HG03457 (cell line): Measurements from ENCODE around the gene COL5A2.

Source experiments
- ATAC-seq: cut with Tn5 transposase; IDR thresholded peaks from one replicate; pipeline ENCODE4 v1.9.1; 2021; ENCODE audit warnings: moderate number of reproducible peaks; ENCODE audit not compliant: unreplicated experiment

Gene COL5A2

DNA sequence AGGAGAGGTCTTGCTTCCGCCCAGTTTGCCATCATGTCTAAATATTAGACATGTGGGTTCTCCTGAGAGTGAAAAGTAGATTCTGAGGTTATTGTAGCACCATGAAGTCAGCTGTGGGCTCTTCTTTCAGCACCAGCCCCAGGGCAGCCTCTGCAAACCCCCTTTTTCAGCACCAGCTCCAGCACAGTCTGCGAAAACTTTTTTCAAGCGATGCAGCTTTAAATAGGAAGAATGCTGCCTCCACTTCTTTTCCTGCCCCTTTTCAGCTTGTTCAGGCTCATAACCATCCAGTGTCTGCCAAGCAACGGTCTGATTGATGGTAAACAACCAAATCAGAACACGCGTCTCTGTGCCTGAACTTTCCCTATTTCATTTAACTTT, at the start of gene COL5A2:
Gene COL5A2, minus strand, starts transcription at position 192 of the 381 bp plus-strand sequence. Its CDS starts 157 bp downstream, at position 35.
- no peak for ATAC-seq

DNA sequence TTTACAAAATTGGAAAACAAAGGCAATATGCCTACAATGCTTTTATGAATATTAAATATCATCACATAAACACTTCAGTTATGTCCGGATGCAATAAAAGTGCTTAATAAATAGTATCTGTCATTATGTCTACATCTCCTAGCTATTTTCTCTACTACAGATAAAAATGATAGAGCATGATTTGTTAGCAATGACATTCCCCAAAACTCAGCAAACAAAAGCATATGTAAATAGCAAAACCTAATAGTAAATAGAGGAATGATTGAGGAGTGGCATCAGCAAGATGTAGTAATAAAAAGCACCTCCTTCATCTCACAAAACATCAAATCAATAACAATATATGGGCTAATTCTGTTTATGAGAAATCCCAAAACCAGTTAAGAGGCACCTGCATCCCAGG, 46.5 kb upstream of the COL5A2 start:
- no peak for ATAC-seq

DNA sequence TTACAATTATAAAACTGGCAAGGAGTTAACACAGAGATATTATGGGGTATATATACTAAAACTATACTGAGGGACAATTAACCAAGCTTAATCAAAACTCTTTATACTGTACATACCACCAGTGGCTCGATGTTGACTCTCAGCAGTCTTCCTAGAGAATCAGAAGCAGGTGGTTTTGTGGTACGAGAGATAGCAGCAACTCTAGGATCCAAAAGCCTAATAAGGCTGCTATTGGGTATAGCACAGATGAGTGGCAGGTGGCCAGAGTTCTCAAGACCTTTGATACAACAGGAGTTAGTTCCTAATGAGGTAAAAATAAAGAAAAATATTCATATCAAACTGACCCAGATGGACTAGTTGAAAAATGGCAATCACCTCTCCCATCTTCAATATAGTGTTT, 45.5 kb upstream of the COL5A2 start:
- ATAC-seq, result no peak

DNA sequence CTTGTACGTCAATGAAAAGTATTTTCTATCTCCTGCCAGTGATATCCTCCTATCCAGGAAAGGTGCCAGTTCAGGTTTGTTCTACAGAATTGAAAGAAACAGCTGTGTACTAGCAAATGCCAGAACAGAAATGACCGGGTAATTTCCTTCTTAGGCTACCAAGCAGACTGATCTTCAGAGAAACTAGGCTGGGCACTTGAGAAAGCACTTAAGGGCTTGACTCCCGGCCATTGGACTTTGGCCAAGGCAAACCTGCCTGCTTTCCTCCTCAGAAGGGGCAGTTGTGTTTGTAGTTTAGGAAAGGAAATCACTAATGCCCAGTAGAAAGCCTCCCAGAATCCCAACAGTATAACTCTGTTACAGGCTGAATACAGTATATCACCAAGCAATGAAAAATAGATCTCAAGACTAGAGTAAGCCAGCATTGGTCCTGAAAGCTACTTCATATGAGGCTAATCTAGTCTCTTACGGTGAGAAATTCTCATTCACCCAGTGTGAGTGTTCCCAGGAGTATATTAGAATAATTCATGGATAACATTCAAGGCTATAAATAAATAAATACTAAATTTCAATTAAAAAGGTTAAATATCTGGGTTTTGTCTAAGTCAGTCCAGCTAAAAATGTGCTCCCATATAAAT, 43.0 kb upstream of the COL5A2 start:
- ATAC-seq, result no peak

DNA sequence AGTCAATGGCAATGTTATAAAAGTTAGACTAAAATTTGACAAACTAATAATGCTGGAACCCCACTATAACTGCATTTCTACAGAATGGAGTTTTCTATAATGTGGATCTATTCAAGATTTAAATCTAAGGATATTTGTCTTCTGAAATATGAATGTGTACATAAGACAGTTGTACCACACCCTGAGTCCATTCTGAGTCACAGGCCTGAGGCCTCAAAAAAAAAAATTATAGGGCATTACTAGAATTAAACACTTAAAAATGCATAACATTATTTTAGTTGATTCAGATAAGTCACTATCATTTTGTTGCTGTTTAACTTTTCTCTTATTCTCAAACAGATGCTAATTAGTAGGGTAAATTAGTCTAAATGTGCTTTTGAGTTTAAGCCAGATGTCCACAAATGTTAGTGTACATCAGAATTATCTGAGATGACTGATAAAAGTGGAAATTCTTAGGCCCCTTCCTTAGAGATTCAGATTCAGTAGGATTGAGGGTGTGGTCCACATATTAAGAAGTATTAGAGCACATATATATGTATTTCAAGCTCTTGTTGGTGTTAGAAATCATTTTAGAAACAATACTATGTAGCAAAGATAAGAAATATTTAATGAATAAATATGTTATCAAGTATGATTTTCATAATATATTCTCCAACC, 42.4 kb upstream of the COL5A2 start:
- ATAC-seq, result no peak

DNA sequence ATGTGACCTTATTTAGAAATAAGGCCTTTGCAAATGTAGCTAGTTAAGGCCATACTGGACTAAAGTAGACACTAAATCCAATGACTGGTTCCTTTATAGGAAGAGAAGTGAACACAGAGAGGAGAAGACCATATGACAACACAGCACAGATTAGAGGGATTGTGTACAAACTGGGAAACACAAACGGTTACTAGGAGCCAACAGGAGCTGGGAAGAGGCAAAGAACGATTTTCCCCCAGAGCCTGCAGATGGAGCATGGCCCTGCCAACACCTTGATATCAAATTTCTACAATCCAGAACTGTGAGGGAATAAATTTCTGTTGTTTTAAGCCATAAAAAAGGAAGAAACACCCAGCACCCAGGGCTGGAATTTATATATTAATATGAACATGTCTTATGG, 38.7 kb upstream of the COL5A2 start:
- no peak for ATAC-seq

DNA sequence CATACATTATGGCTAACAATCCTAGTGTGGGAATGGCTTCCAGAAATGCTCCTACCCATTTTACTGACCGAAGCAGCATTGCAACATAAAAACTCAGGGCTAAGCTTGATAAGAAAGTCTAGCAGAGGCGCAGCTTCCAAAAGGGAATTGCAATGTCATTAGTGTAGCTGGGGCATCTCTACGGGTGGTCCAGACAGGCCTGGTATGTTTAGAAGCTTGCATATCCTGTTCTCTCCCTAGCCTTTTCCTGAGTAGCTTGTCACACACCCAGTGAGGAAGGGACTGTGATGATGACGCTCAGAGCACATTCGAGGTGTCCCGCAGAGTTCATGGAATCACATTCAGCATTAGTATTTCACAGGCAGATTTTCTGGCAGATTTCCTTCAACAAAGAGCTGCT, 38.0 kb upstream of the COL5A2 start:
- ATAC-seq, result no peak

DNA sequence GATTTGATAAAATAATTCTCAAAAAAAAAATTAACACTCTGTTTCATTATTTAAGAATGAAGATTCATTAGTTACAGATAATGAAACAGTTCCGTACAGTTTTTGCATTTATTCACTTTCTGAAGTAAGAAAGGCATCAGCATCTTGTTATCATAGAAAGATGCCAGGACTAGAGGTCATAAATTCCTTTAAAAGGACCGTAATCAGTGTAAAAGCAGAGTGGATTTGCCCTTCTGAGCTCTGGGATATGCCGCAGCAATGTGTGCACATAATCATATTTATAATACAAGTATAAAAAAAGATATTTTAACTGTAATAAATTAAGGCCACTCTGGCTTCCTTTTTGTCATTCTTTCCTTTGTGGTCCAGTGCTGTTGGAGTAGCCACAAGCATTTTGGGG, 37.5 kb upstream of the COL5A2 start:
- ATAC-seq, result no peak

DNA sequence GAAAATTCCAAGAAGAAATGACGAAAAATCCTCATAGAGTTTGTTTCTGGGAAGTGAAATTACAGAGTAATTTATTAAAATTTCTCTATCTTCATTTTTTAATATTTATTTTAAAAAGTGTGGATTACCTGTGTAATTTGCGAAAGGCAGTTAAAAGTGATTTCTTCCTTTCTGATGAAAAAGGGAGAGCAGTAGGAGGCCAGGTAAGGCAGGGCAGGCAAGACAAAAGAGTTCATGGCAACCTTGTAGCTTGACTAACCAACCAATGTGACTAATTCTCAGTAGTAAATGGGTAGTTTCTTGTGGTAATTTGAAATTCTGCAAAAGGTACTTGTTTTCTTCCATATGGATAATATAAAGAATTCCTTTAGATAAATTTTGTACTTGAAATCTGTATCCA, 34.9 kb upstream of the COL5A2 start:
- ATAC-seq, result no peak

DNA sequence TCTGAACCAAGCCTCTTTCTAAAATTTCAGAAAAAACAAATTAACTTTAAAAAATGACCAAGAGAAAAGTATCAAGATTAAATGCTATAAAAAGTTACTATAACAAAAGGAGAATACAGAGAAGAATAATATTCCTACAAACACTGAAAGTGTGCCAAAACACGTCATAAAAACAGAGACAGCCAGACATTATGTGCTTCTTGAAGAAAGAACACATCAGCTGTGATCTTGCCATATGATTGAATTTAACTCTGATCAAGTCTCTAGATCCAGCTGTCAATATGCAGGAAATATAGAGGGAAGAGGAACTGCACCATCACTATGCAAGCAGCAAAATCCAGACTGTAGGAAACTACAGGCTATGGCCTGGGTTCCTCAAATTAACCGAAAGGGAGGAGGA, 33.7 kb upstream of the COL5A2 start:
- no peak for ATAC-seq

DNA sequence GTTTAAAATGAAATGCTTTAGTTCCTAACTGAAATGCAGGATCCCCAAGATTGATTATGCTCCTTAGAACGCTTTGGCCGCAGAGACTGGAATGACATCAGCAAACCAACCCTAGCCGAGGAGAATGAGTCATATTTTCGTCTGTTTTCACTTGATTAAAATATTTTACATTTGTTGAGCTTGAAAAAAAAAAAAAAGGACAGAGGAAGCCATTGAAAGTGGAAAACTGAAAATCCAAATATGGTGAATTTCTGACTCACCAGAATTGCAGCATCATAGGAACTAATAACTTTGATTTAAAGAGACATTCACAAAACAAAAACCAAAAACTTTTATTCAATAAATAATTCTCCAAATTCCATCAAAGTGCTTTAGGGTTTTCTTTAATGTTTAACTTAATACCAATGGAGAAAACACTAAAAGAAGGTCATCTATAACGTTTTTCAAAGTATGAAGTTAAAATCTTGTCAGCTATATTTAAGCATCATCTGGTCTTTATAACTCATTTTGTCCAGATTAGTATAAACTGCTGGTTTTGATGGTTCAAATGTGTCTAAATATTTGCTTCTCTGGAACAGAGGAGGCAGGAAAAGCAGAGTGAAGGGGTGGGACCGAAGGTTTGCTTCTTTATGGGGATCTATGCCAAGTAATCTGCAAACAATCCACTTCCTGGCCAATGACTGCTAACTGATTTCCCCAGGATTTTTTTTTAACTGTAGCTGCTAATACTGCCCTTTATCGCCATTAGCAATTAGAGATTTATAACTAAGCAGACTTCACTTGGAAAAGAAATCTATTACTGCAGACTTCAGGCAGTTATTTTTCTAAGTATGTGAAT, 30.9 kb upstream of the COL5A2 start:
- no peak for ATAC-seq

DNA sequence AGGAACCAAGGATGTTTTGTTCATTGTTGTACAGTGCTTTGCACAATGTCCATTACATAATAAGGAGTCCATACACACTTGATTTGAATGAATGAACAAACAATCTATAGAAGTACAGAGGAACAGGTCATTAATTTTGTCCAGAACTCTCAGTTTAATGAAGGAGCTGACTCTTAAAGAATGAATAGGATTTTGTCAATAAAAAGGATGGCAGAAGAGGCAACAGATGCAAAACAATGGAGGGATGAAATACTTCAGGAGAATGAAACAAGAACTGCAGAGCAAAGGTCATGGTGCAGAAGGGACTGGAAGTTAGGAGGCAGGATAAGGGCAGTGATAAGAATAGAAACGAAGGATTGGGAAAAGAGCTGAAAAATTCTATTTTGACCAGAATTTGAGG, 28.7 kb upstream of the COL5A2 start:
- ATAC-seq, result no peak

DNA sequence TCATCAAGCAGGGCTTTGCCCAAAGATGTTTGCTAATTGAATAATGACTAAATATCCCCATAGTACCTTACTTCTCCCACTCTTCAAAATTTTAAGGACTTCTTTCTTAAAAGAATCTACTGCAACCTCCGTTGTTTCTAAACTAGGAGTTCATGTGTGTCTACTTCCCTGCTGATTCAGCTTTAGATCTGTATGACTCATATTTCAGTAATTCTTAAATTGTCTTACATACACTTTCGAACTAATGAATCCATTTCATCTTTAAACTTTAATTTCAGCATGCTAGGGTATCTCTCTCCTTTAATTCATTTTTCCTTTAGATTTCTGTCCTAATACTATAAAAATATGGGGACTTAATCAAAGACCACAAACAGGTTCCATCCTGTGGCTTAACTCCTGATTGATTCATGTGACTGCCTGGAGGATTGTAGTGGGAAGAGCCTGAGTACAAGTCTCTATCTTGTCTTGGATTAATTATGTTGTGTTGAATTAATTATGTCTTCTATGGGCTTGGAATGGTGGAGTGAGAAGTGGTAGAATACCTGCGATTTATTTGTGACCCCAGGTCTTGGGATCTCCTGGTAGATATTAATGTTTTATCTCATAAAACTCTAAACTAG, 24.9 kb upstream of the COL5A2 start:
- ATAC-seq, result no peak

DNA sequence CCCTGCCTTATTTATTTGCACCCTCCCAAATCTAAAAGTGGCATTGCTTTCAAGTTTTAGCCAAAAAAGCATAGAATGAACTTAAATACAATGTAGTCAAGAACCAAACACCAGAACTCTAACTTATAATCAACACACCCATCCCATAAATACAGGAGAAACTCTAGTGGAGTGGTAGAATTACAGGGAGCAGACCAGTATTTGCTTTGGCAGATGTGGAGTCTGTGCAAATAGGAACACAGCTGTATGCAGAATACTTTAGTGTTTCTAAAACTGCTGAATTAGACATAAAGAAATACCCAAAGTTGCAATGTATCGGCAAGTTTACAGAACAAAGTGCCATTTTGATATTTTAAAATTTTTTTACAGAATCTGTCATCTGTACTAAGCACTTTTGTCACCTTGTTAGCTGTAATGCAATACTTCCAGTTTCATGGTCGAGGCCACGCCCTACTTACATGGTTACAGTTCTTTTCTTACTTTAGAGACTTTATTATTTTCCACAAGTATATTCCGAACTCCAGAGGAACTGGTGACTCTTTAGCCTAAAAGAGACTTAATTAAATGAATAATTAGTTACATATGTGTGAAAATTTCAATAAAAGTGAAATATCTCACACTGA, 23.7 kb upstream of the COL5A2 start:
- no peak for ATAC-seq

DNA sequence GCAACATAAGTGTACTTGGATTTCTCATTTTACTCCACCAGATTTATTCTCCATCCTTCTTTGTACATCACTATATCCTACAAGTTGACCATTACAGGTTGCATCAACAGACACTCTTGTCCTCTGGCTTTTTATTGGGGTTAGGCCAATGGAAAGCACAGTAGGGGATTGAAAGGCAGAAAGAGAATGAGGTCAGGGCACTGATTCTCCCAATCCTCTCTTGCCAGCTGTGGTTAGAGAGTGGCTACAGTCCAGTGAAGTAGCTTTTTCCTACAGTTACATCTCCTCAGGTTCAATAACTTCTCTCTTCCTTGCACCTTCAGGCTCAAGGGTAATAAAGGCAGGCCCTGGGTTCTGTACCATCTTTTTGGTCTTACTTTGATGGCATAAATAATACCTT, 20.2 kb upstream of the COL5A2 start:
- no peak for ATAC-seq

DNA sequence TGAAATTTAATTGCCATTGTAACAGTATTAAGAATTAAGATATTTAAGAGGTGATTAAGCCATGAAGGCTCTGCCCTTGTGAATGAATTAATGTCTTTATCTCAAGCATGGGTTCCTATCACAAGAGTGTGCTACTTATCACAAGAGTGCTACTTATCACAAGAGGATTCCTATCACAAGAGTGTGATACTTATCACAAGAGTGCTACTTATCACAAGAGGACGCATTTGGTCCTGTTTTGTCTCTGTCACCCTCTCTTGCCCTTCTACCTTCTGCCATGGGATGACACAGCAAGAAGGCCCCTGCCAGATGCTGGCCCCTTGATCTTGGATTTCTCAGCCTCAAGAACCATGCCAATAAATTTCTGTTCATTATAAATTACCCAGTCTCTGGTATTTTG, 13.2 kb upstream of the COL5A2 start:
- no peak for ATAC-seq

DNA sequence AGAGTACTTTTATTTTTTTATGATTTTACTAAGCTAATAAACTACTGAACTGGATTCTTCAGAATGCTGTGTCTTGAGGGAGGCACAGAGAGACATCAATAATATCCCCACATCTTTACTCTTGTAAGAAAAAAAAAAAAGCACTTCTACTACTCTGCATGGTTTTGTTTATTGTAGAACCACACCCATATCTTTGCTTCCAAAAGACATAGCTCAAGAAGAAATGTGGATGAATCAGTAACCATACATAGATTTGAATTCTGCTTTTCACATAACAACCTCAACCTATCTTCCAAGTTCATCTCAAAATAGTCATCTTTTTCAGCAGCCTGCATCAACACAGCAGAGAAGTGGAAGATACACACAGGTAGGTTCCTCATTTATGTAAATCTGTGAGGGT, 12.2 kb upstream of the COL5A2 start:
- ATAC-seq, result no peak

DNA sequence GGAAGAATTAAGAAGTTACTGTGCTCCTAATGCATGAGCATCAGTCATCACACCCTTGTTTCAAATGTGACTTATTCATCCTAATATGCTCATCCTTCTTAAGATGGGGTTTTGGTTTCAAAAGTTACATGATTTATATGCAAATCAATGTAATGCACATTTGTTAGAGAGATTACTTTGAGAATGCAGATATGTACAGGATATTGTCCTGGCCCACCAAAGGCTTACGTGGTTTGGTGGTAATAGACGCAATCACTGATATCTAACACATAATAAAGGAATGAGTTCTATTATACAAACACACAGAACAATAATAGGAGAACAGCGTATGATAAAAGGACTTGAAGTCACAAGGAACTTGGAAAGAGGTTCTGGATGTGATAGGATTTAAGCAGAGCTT, 11.1 kb upstream of the COL5A2 start:
- no peak for ATAC-seq

DNA sequence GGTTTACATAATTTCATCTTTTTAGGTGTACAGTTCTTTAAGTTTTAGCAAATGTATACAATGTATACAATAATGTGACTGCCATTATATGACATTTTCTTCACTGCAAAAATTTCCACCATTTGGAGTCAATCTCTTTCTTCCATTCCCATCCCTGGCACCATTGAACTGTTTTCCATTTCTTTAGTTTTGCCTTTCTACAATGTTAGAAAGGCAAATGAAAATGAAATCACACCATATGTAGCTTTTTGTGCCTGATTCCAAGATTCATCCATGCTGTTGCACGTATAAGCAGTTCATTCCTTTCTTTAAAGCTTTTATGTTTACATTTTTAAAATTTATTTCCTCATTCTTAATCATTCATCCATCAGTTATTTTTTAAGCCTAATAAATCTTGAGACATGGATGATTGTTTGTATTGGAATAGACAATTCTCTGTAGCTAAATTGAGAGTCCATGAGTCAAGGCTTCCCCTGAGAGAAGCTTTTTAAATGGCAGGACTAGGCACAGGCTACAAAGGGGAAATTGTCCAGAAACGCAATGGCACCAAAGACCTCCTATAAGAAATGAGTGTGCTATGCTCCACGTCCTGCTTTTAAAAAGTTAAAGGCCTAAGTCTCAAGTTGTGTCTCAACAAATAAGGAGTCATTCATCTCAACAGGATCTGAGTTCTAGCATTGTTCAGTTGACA, 8.7 kb upstream of the COL5A2 start:
- ATAC-seq, result no peak

DNA sequence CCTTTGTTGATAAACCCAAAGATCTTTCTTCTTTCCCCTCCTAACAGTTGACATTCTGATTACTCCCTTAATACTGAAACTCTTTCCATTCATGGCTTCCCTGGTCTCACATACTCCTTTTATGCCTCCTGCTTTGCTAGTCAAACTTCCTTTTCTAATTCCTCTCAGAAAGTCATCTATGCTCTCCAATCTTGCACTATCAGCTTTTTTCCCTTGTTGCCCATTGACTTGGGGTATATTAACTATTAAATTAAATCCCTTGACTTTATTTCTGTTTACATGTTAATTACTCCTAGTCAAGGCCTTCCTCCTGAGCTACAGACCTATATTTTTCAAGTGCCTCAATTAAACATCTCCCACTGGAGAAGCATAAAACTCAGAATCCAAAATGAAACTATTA, 3.6 kb upstream of the COL5A2 start:
- no peak for ATAC-seq

DNA sequence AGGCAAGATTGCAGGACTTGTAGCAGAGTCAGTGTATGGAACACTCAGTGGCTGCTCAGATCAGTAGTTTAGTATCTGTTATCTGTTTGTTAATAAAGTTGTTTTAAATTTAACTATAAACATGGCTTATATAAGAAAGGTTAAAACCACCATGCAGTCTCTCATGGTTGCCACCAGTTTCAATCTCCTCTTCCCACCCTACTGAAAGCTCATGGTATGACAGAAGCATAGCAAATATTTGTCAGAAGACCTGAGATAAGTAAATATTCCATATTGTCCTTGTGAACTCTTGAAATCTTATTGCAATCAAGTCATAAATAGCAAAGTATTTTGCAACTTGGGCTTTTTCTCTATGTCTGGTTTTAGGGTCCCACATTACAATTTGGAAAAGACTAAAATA, 2.1 kb upstream of the COL5A2 start:
- no peak for ATAC-seq
